Hypothalamus (tissue), 51 donors: ENCODE results near the gene EVX1.

Experiments
- DNase-seq, 51 donors: peaks; one replicate each; lab custom pipeline; 2025; lab: John Stamatoyannopoulos, UW

Gene EVX1

DNA sequence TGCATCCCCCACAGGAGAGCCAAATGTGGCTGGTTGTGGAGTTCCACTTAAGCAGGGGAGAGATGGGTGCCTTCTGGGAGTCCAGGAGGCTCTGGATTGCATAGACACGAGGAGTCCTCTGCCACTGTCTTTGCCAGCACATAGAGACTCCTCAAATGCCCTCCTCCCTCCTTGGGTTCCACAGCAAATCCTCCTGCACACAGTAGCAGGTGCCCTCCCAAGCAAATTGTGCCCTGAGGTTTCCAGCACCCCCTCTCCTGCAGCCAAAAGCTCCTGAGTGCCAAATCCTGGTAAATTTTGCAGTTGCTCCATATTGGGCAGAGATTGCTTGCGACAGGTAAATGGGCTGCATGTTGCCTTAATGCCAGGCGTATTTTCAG lies 5.8 kb downstream of the EVX1 start:
- DNase-seq: no peak

DNA sequence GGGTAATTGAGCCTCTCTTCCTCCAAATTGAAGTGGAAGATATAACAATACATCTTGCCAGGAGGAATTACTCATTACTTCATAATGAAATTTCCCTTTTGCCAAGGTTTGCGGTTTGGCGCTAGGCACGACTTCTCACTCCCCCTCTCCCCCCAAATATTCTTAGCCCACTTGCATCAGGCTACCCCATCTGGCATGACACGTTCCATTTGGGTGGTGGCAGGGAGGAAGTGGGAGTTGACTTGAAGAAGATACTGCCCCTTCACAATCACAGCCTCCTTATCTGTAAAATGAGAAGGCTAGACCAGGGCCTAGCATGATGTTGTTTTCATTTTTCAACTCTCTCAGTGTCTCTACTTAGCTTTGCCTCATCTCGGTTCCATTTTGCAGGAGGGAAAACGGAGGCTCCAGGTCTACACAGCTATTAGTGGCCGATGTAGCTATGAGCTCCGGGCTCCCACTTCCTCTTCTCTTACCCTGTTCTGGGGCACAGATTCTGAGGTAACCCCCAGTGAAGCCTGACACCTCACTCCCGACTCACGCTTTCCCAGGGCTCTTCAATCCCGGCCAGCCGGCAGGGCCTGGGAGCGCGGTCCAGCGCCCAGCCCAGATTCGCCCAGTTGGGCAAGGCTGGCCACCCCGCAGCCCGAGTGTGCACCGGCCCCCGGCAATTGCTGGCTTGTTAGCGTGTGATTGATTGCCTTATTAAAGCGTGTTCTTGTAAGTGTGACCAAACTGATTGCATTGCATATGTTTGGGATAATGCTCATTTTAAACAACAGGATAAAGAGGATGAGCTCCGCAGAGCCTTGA lies 6.5 kb downstream of the EVX1 start:
- DNase-seq: no peak

DNA sequence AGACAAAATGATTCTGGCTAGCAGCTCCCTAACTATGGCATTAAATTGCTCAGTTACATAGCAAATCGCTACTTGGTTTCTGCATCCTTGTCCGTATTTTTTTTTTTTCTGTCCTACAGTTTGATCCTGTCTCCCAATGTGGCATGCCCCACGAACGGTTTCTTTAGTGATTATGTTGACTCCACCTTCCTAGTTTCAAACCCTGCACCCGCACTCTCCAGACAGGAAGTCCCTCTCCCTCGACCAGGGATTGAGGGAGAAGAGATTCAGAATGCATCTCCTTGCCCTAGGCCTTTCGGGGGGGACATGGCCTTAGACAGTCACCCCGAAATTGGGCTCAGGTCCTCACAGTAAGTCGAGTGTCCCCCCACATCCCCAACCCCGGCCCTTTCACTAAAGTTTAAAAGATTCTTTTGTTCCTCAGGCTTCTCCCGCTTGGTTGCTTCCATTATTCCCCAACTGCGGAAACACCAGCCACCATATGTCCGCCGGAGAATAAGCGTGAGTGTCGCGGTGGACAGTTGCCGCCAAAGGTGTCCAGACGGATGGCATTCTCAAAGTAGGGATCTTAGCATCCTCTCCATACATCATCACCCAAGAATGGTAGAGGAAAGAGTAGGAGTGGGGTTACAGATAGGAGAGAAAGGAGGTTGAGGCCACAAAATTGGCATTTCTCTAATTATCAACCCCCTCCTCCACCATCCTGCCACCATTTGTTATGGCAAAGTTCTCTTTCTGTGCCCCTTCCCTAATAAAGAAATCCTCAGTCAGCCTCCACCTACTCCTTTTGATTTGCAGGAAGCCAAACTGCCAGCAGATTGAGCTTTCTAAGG lies 7.3 kb downstream of the EVX1 start:
- no peak for DNase-seq

DNA sequence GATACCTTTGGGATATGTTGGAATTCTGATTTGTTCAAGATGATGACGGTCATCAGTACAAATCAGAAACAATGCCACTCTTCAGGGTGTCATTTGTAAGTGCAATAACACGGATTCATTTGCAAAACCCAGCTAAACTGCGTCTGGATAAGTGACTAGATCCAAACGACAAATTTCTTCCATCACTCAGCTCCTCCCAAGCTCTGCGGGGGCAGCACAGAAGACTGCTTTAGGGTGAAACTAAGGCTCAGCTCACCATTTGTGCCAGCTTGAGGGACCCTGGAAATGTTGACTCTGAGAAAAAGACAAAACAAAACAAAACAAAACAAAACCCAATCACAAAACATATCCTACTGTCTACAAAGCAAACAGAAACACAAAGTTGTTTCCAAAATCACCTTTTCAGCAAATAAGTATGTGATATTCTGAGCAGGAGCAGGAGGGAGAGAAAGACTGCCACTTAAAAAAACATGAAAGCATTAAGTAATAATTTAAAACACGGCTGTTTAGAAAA lies 8.0 kb downstream of the EVX1 start:
- no peak for DNase-seq

DNA sequence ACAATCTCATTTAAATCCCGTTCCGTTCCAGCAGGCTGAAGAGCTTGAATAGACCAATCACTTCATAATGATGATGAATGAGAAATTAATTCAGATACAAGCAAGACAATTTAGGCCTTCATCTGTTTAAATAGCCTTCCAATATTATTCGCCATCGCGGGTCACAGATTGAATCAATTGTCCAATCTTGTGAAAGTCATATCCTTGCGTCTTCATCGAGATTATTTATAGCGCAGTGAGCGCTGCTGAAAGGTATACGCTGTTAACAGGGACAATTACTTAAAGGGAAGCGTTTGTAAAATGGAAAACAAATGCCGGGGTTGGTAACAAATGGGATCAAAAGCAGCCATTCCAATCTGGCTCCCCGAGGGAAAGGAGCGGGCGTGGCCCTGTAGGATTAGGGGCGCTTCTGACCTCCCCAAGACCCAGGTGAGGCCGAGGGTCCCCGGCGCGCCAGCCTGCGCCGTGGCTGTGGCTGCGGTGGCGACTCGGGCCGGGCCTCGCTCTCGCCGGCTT lies 8.6 kb downstream of the EVX1 start:
- DNase-seq: no peak

DNA sequence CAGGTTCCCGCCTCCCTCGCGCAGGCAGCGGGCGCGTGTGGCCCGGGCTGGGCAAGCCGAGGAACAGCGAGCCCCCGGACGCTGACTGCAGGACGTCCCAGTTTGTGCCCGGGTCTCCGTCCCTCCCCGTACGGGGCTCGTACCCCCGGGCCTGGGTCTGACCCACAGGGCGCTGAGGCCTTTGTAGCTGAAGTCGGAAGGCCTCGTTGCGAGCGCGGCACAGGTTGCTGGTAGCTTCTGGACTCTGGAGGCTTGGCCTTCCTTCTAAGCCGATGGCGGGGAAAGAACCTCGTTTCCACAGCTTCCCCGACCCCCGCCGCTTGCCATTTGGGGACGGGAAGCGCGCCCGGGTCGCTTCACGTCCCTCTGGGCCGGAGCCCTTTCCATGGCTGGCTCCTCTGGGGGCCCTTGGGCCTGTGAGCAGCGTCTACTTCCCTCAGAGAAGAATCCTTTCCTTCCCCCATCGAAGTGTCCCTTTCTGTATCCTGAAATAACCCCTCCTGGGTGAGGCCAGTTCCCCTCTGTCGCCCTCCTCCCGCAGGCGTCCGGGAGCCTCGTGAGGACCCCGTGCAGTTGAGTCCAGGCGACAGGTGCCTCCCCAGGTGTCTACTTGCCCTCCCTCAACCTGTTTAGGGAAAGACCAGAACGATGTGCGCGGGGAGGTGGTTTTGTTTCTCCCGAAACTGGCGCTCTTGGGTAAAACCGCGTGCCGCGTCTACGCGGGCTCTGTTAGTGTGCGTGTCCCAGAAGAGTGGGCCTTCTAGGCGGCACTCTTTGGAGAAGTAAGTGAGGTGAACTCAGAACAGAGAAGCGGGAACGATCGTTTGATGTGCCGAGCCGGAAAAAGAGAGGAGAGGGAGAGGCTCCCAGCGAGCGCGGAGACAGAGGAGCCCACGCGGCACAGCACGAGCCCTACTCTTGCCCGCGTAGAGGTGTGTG lies 9.3 kb downstream of the EVX1 start:
- no peak for DNase-seq

DNA sequence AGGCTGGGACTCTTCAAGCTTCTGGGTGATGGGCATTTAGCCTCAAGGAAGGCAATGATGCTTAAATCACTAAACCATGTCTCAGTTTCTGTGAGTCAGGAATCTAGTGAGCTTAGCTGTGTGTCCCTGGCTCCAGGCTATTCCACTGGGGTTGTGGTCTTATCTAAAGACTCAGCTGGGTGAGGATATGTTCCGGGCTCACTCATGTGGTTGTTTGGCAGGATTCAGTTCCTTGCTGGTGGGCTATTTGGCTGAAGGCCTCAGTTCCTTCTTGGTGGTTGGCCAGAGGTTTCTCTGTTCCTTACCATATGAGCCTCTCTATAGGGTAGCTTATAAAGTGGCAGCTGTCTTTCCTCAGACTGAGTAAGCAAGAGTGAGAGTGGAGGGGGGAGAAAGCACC lies 12.0 kb downstream of the EVX1 start:
- DNase-seq: no peak

DNA sequence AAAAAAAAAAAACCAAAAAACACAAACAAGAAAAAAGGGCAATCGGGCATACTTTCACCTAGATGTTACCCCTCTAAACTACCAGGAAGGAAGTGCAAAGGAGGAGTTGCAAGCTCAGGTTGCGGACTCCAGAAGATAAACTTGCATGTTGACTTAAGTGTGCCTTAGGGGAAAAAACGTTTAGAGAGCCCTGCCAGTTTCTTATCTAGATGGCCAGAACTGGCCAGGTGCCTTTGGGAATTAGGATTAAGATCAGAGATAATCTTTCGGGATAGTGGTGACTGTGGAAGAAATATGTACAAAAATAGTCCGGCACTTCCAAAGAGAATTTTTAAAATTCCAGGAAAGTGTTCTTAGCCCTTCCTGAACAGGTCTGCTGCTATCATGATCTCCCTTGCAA lies 17.6 kb downstream of the EVX1 start:
- no peak for DNase-seq

DNA sequence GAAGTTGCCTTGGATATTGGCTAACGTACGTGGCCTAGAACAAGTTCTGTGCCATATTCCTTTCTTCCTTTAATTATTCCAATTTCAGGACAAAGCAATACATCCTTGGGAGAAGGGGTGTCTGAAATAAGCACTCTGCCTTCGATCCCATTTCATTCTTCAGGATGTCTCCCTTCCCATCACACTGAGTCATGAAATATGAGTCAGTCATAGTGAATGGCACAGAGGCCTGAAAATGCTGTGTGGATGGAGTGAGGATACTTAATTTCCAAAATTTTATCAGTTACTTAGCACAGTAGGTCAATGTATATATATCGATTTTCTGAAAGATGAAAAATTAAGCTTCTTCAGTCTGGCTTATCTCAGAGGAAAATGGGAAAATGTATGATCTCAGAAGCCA lies 19.5 kb downstream of the EVX1 start:
- no peak for DNase-seq

DNA sequence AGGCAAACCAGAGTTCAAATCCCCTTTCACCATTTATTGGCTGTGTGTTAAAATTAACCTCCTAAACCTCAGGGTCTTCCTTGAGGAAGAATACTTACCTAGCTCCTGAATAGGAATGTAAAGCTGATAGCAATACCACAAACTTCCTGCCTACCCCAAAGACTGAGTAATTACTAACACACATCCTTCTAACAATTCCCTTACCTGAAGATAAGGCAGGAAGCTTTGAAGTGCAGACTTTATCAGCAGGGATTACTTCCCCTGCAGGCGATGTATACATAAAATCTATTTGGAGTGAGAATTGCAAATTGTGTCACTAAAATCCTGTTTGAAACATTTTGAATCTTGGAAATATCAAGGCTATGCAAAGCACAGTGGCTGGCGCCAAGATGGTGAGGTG lies 21.2 kb downstream of the EVX1 start:
- no peak for DNase-seq

DNA sequence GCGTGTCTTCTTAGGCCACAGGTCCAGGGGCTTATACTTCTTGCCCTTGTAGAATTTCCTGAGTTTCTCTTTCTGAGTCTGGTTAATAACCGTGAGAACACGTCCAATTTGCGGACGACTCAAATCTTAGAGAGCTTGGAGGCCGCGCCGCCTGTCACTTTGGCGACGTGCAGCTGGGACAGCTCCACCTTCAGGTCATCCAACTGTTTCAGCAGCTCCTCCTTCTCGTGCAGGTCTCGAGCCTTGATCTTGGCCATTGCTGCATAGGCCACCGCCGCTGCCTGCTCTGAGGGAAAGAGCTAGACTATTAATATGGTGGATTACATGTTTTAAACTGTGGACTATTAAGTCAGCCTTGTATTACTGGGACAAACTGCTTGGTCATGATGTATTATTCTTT lies 26.9 kb downstream of the EVX1 start:
- DNase-seq: no peak

DNA sequence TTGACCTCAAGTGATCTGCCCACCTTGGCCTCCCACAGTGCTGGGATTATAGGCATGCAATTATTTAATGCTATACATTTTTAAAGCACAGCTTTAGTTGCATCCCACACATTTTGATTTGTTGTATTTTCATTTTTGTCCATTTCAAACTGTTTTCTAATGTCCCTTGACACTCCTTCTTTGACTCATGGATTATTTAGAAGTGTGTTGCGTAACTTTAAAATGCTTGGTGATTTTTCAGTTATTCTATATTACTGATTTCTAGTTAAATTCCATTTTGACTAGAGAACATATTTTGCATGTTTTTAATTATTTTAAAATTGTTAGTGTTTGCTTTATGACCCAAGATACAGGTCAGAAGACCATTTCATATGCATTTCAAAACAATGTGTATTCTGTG lies 28.8 kb downstream of the EVX1 start:
- DNase-seq: no peak

DNA sequence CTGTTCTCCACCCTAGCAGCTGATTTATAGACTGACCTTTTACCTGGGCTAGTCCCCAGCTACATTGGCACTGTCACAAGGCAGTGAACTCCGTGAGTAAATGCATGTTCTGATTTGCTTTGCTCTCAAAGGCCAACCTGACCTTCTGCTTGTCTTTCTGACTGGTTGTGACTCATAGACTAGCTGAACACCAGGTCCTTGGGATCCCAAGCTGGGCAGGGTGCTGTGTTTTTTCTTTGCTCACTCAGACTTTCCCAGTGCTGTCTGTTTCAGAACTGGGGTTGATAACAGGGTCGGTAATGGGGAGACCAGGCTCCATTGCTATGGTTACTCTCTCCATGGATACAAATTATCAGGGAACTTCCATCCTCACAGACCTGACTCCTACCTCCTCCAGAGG lies 35.0 kb downstream of the EVX1 start:
- no peak for DNase-seq

DNA sequence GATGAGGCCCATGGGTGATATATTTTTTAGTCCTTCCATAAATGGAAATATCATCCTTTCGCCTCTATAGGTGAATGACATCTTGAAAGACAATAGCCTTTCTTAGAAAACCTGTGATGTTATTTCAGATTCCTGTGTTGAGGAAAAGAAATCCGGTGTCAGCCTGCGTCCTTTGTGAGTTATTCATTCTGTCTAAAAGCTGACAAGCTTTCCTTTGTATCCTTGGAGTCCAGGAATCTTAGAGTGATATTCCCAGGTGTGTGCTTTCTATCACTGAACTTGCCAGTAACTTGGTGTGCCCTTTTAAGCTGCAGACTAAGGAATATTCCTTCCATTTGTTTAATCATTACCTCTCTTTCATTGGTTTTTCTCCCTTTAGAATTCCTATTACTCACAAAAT lies 41.0 kb downstream of the EVX1 start:
- DNase-seq: no peak

DNA sequence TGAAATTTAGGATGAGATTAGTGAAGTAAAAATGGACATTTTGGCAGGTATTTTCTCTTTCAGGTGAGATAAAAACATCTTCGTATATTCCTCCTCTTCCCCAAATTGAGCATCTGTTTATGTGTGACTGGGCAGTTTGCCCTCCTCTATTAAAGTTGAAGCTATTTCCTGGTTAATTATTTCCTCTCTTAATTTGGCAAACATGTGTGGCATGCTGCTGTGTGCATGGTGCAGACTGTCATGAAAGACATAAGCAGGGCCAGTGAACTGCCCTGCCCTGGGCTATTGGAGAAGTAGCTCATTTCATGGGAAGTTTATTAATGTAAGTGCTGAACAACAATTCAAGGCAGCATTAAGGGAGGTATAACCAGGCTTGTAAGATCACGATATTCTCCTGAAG lies 52.6 kb downstream of the EVX1 start:
- DNase-seq: no peak

DNA sequence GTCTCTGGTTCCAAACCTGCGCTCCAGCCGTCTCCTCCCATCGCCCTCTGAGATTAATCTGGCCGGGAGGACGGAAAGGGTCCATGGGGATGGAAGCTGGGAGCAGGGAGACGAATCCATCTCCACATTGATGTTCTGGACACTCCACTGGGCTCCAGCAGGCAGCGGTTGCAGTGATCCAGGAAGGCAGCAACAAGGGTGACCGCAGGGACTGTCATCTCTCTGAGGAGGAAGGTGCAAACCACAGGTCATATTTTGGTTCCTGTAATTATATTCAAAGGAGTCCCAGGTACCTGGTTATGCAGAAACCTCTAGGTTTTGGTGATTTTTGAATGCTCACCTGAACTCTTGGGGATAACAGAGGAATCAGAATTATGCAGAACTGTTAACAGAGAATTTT lies 54.8 kb downstream of the EVX1 start:
- DNase-seq: no peak
